ENCODE results near the gene LIPM.

DNA sequence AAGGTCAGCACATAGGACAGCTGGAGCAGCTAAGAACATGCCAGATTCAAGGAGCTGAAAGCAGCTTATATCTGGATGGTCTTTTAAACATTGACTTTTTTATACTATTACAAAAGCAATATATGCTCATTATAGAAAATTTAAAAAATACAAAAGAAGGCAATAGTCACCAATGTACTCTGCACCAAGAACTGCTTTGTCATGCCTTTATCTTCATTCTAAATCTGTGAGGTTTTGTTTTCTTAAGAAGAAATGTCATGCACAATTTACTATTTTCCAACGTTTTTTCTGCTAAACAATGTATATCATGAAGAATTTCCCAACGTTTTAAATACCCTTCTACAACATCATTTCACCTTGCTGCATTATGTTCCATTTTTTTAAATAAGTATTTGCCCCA lies 2.8 kb downstream of the LIPM start:
- TF ChIP-seq POLR2A (IDR thresholded peaks at IDR 0.05; ENCODE audit: low read length) (no peak), CBX2 (IDR thresholded peaks at IDR 0.05; ENCODE audit: borderline replicate concordance, low read depth) (no peak), SMC3 (IDR thresholded peaks at IDR 0.05) (no peak), ZNF302 (CRISPR knock-in tag; IDR thresholded peaks at IDR 0.05) (no peak)
- TF ChIP-seq, protein P1, sequence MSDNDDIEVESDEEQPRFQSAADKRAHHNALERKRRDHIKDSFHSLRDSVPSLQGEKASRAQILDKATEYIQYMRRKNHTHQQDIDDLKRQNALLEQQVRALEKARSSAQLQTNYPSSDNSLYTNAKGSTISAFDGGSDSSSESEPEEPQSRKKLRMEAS (IDR thresholded peaks at IDR 0.05): no peak
